Measurements from ENCODE around the gene RBFOX2.

The RBFOX2 gene

DNA sequence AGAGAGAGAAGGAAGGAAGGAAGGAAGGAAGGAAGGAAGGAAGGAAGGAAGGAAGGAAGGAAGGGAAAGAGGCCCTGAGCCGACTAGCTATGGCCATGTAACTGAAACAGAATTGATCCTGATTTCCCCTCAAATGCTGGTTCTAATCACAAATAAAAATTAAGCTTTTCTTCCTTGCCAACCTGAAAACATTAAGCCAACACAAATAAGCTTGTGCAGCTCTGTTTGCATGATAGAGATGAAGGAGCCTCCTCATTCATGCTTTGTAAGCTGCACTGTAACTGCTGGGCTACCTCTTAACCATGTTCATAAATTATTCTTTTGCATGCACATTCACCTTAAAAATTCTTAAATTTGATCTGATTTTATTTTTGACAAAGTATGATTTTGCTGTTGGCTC is 338.6 kb downstream of the RBFOX2 start:
- H3K27me3 ChIP-seq (ENCODE audit: insufficient read depth, poor library complexity, severe bottlenecking) = no peaks in the 10 kb centered on the region
- TF ChIP-seq, protein P1, sequence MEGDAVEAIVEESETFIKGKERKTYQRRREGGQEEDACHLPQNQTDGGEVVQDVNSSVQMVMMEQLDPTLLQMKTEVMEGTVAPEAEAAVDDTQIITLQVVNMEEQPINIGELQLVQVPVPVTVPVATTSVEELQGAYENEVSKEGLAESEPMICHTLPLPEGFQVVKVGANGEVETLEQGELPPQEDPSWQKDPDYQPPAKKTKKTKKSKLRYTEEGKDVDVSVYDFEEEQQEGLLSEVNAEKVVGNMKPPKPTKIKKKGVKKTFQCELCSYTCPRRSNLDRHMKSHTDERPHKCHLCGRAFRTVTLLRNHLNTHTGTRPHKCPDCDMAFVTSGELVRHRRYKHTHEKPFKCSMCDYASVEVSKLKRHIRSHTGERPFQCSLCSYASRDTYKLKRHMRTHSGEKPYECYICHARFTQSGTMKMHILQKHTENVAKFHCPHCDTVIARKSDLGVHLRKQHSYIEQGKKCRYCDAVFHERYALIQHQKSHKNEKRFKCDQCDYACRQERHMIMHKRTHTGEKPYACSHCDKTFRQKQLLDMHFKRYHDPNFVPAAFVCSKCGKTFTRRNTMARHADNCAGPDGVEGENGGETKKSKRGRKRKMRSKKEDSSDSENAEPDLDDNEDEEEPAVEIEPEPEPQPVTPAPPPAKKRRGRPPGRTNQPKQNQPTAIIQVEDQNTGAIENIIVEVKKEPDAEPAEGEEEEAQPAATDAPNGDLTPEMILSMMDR (IDR thresholded peaks at IDR 0.05; ENCODE audit: poor library complexity, severe bottlenecking) = no peak
- no peak overlapping the region for H3K4me3 ChIP-seq (ENCODE audit: severe bottlenecking)
- H3K27ac ChIP-seq (ENCODE audit: poor library complexity, severe bottlenecking) = no peak overlapping the region
- no peaks in the 10 kb centered on the region for H3K36me3 ChIP-seq (ENCODE audit: low read depth)
- H3K4me1 ChIP-seq (ENCODE audit: insufficient read depth, poor library complexity, severe bottlenecking) = no peaks in the 10 kb centered on the region
- no peaks in the 10 kb centered on the region for H3K9me3 ChIP-seq (ENCODE audit: severe bottlenecking)
- no peak for DNase-seq (ENCODE audit: low spot score)
- no peak for ATAC-seq (ENCODE audit: low read depth)

DNA sequence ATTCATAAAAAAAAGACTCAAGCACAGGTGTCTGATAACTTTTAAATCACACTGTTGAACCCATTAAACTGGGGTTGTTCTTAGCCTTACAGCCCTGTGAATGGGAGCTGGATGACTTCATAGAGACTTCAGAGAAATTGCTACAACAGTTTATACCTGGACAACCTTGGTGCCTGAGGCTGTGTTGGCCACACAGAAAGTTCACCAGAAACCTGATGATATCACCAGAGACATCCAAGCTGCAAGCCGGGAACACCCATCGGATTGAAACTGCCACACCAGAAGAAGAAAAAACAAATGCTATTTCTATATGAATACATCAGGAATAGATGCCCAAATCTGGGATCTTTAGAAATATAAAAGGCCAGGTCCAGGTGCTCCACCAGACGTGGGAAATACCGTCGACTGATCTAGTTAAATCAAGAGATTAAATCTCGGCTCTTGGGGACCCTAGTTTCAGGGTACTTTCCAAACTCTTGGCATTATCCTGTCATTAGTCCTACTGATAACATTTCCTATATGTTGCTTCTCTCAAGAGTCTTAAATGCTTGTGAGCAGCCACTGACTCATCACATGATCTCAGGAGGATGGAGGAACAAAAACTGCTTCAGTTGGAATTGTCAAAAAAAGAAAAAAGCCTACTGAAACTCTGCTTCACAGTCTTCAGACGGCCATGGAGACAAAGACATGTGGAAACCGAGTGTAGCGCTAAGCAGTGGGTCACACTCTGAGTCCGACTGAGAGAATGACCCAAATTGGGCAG is 339.5 kb downstream of the RBFOX2 start:
- Histone ChIP-seq H3K4me3 (ENCODE audit: severe bottlenecking) (no peak overlapping the region), H3K27me3 (ENCODE audit: insufficient read depth, poor library complexity, severe bottlenecking) (no peaks in the 10 kb centered on the region), H3K9me3 (ENCODE audit: severe bottlenecking) (no peaks in the 10 kb centered on the region), H3K27ac (ENCODE audit: poor library complexity, severe bottlenecking) (no peak overlapping the region), H3K4me1 (ENCODE audit: insufficient read depth, poor library complexity, severe bottlenecking) (no peaks in the 10 kb centered on the region), H3K36me3 (ENCODE audit: low read depth) (no peaks in the 10 kb centered on the region)
- ATAC-seq (ENCODE audit: low read depth) (no peak), DNase-seq (ENCODE audit: low spot score) (no peak)
- TF ChIP-seq, protein P1 (IDR thresholded peaks at IDR 0.05; ENCODE audit: poor library complexity, severe bottlenecking) = no peak

Data from RWPE2 (cell line).